GM12873 (cell line): ENCODE measurements around the gene COQ8B.

Source experiments
- CTCF ChIP-seq: IDR thresholded peaks from 2 replicates; pipeline ENCODE4 v1.5.1; 2012; ENCODE audit warnings: low read depth, mild to moderate bottlenecking, moderate library complexity, low read length, control low read depth; ENCODE audit not compliant: insufficient read depth; ENCODE audit errors: missing control alignments

COQ8B gene

GRCh38 chr19:40739871-40740703, 23.4 kb upstream of the COQ8B start:
- no peak for TF ChIP-seq CTCF

- TF ChIP-seq CTCF, result no peak
These were observed 22.5 kb upstream of the COQ8B start for GRCh38 chr19:40739030-40739839.

GRCh38 chr19:40737102-40737644, 20.5 kb upstream of the COQ8B start:
- no peak for TF ChIP-seq CTCF

- no peak for TF ChIP-seq CTCF
These were observed 20.0 kb upstream of the COQ8B start for GRCh38 chr19:40736661-40737060.

- no peak for TF ChIP-seq CTCF
These were observed 18.5 kb upstream of the COQ8B start for GRCh38 chr19:40735013-40735771.

GRCh38 chr19:40733149-40733548, 16.5 kb upstream of the COQ8B start:
- no peak for TF ChIP-seq CTCF
